Measurements from ENCODE around the gene PFKL. TPM values are rescaled to one million over a fixed set of nuclear protein-coding genes. Genes with fewer than 3 reads are reported as not detected.

The PFKL gene
- polyA plus RNA-seq, 1 donor, result 117 TPM

Other genes starting within 250 kb of the PFKL start
- gene PWP2, start 192.7 kb upstream of the PFKL start, polyA plus RNA-seq (ENCODE audit: insufficient read length), result 3.8 TPM
- 27.2 TPM for gene GATD3, start 166.4 kb upstream of the PFKL start, polyA plus RNA-seq (ENCODE audit: insufficient read length)
- gene ICOSLG, start 59.1 kb upstream of the PFKL start, polyA plus RNA-seq (ENCODE audit: insufficient read length), result 7.3 TPM
- gene DNMT3L, start 38.2 kb upstream of the PFKL start, polyA plus RNA-seq (ENCODE audit: insufficient read length), result not detected
- gene AIRE, start 14.2 kb upstream of the PFKL start, polyA plus RNA-seq (ENCODE audit: insufficient read length), result 0.42 TPM
- gene CFAP410, start 39.3 kb downstream of the PFKL start, polyA plus RNA-seq (ENCODE audit: insufficient read length), result 18.2 TPM
- gene TRPM2, start 53.6 kb downstream of the PFKL start, polyA plus RNA-seq (ENCODE audit: insufficient read length), result 0.57 TPM
- gene LRRC3, start 155.5 kb downstream of the PFKL start, polyA plus RNA-seq (ENCODE audit: insufficient read length), result 4.6 TPM
- gene KRTAP10-1, start 240.1 kb downstream of the PFKL start, polyA plus RNA-seq (ENCODE audit: insufficient read length), result not detected

Data from left kidney (tissue), 1 donor.